DND-41 (cell line): ENCODE results near the gene INAFM1.

Source experiments
- CTCF ChIP-seq: IDR thresholded peaks from 2 replicates; pipeline ENCODE4 v1.5.1; 2012; ENCODE audit warnings: borderline replicate concordance, low read length, moderate library complexity, mild to moderate bottlenecking; ENCODE audit not compliant: poor library complexity, severe bottlenecking; ENCODE audit errors: extremely low read depth
- EZH2 ChIP-seq: IDR thresholded peaks from 3 replicates; pipeline ENCODE4 v1.6.1; 2012; ENCODE audit warnings: borderline replicate concordance, low read depth, mild to moderate bottlenecking, moderate library complexity, low read length, inconsistent platforms; ENCODE audit not compliant: severe bottlenecking

- TF ChIP-seq EZH2 (no peak), CTCF (no peak)
Observed at GRCh38 chr19:47243364-47243775, 31.3 kb upstream of the INAFM1 start.
